ENCODE data around the gene PTPRT.

GRCh38 chr20:42130810-42131596, 1058.7 kb downstream of the PTPRT start:
- TF ChIP-seq NFE2 (CRISPR knock-in tag; IDR thresholded peaks at IDR 0.05) (no peak), TFAP4 (IDR thresholded peaks at IDR 0.05; ENCODE audit: borderline replicate concordance, low read depth) (no peak), BCL6 (CRISPR knock-in tag; IDR thresholded peaks at IDR 0.05) (no peak), EZH2 (conservative IDR thresholded peaks at IDR 0.05; ENCODE audit: low read depth, low read length) (no peak), MLX (CRISPR knock-in tag; IDR thresholded peaks at IDR 0.05) (no peak), CTCF (CRISPR knock-in tag; IDR thresholded peaks at IDR 0.05) (no peak), ZNF616 (CRISPR knock-in tag; IDR thresholded peaks at IDR 0.05; ENCODE audit: low read depth) (no peak), MTA1 (CRISPR knock-in tag; IDR thresholded peaks at IDR 0.05; ENCODE audit: borderline replicate concordance) (no peak), GTF3A (CRISPR knock-in tag; conservative IDR thresholded peaks at IDR 0.05) (no peak), TOPORS (CRISPR knock-in tag; IDR thresholded peaks at IDR 0.05) (no peak), ESRRA (CRISPR knock-in tag; IDR thresholded peaks at IDR 0.05; ENCODE audit: low read depth) (no peak), EED (CRISPR knock-in tag; IDR thresholded peaks at IDR 0.05) (no peak), YY1 (IDR thresholded peaks at IDR 0.05; ENCODE audit: insufficient read depth, insufficient replicate concordance, low read depth, low read length) (no peak)
